Mucosa of descending colon (tissue), 3 donors: Measurements from ENCODE around the gene ZBTB17. TPM values are rescaled to one million over a fixed set of nuclear protein-coding genes. Genes with fewer than 3 reads are reported as not detected.
A peak's percentile ranks its signal among the peaks of the same experiment; 100 is the strongest.

ENCODE experiments used
- ATAC-seq: fragments of 200-7000 bp; cut with Tn5 transposase; one replicate; pipeline ENCODE4 v1.9.1; 2020; ENCODE audit warnings: mild to moderate bottlenecking, moderate library complexity
- DNase-seq, 3 donors: peaks; one replicate each; pipeline ENCODE4 v3.0.0-alpha.2; 2020
- H3K36me3 ChIP-seq: fragments of 200-600 bp; one replicate; pipeline ENCODE4 v1.8.0; 2021; ENCODE audit warnings: low read depth, mild to moderate bottlenecking
- H3K4me1 ChIP-seq: fragments of 200-600 bp; one replicate; pipeline ENCODE4 v1.8.0; 2021; ENCODE audit warnings: low read depth, mild to moderate bottlenecking
- H3K4me3 ChIP-seq: fragments of 200-600 bp; one replicate; pipeline ENCODE4 v1.8.0; 2021; ENCODE audit warnings: mild to moderate bottlenecking
- H3K9me3 ChIP-seq: fragments of 200-600 bp; one replicate; pipeline ENCODE4 v1.8.0; 2021; ENCODE audit warnings: mild to moderate bottlenecking
- CTCF ChIP-seq: fragments of 200-600 bp; IDR thresholded peaks from one replicate; pipeline ENCODE4 v1.8.0; 2022; ENCODE audit warnings: antibody characterized with exemption, mild to moderate bottlenecking
- intact Hi-C, 2 donors: fragments of 100-400 bp; cut with DNase I in 1 of 2; cut with micrococcal nuclease in 1 of 2; formaldehyde crosslinking; loops; one replicate each; pipeline versions ENCODE4 v1.11.0 to v1.11.1; 2022; cut with DNase I, micrococcal nuclease
- total RNA-seq, 3 donors: library from RNA; stranded (reverse); fragmentation: NEBNext Ultra II Directional in 2 of 3; extraction: Animal tissue kit (Norgen Biotek cat#: 25700) in 2 of 3; gene quantifications; one replicate each; pipeline versions ENCODE4 v1.2.1 to v1.2.4, GENCODE V29; 2021 to 2023
- donor health status: DM: no; HTN: no; CAD: no; lungs with moderate emphysema.
- donor health status: DM: no; HTN: no; CAD: no.
- donor health status: DM: no; HTN: yes; CAD: no.

Gene ZBTB17
- total RNA-seq, 3 donors from 2014 or later: 29.2 to 40.8 (median 34.6) TPM

- H3K4me3 ChIP-seq: no peak overlapping the region
- DNase-seq: no peak
- peaks cover 15% of the 10 kb centered on the region for H3K4me1 ChIP-seq
- no peaks in the 10 kb centered on the region for H3K9me3 ChIP-seq
- no peak for ATAC-seq
- no peaks in the 10 kb centered on the region for H3K36me3 ChIP-seq
- intact Hi-C loops: no loop called here
- no peak for TF ChIP-seq CTCF
Observed at GRCh38 chr1:15966956-15967344, 9.0 kb downstream of the ZBTB17 start.

GRCh38 chr1:15966081-15966955 lies 9.6 kb downstream of the ZBTB17 start:
- peaks cover 15% of the 10 kb centered on the region for H3K4me1 ChIP-seq
- ATAC-seq: peak; percentile 42
- no peaks in the 10 kb centered on the region for H3K36me3 ChIP-seq
- intact Hi-C loops: no loop called here
- no peaks in the 10 kb centered on the region for H3K9me3 ChIP-seq
- no peak overlapping the region for H3K4me3 ChIP-seq
- peak in 2 of 3 donors; percentile 22 to 65 for DNase-seq
- no peak for TF ChIP-seq CTCF

- DNase-seq: no peak
- Histone ChIP-seq H3K36me3 (no peaks in the 10 kb centered on the region), H3K9me3 (no peaks in the 10 kb centered on the region), H3K4me1 (peaks cover 15% of the 10 kb centered on the region), H3K4me3 (no peak overlapping the region)
- intact Hi-C loops: no loop called here
- no peak for ATAC-seq
- TF ChIP-seq CTCF: no peak
Observed at GRCh38 chr1:15965228-15965767, 10.6 kb downstream of the ZBTB17 start.

GRCh38 chr1:15963968-15964648 lies 11.8 kb downstream of the ZBTB17 start:
- intact Hi-C loops: no loop called here
- peak; percentile 88 for ATAC-seq
- no peaks in the 10 kb centered on the region for H3K36me3 ChIP-seq
- H3K4me3 ChIP-seq: no peak overlapping the region
- peaks cover 15% of the 10 kb centered on the region for H3K4me1 ChIP-seq
- no peaks in the 10 kb centered on the region for H3K9me3 ChIP-seq
- TF ChIP-seq CTCF: no peak
- DNase-seq: no peak

GRCh38 chr1:15963363-15963967 lies 12.4 kb downstream of the ZBTB17 start:
- DNase-seq (no peak), ATAC-seq (peak; percentile 35)
- no peak overlapping the region for H3K4me3 ChIP-seq
- H3K9me3 ChIP-seq: no peaks in the 10 kb centered on the region
- intact Hi-C loops: no loop called here
- no peaks in the 10 kb centered on the region for H3K36me3 ChIP-seq
- peaks cover 15% of the 10 kb centered on the region for H3K4me1 ChIP-seq
- TF ChIP-seq CTCF: no peak
